ENCODE results near the gene MCTP2.

MCTP2 gene

DNA sequence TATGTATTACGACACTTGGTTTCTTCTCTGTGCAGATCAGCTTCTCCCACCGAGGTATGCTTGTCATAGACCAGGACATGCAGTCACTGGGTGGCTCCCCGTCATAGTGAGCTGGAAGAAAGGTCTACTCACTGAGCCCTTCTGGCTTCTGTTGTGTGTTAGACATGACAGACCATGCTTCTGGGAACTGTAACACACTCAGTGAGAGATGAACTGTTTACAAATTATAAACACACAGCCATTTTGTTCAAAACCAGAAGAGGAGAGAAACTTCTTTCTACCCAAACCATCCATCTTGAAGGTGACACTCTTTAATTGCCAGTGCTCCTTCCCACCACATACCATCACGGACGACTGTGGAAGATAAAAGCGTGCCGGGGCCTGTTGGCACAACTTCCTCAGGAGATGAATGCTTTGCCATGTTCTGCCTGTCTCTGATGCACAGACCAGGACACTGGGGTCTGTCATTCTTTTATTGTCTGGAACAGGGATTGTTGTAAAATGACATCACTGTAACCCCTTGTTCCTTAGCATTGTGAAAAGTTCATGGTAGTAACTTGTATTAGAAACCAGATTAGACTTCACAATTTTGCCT, 214.3 kb downstream of the MCTP2 start:
- DNase-seq (ENCODE audit: low read depth), result no peak
- no peak overlapping the region for H3K4me3 ChIP-seq (ENCODE audit: control insufficient read depth, low read depth, low read length)
- TF ChIP-seq, protein P1, sequence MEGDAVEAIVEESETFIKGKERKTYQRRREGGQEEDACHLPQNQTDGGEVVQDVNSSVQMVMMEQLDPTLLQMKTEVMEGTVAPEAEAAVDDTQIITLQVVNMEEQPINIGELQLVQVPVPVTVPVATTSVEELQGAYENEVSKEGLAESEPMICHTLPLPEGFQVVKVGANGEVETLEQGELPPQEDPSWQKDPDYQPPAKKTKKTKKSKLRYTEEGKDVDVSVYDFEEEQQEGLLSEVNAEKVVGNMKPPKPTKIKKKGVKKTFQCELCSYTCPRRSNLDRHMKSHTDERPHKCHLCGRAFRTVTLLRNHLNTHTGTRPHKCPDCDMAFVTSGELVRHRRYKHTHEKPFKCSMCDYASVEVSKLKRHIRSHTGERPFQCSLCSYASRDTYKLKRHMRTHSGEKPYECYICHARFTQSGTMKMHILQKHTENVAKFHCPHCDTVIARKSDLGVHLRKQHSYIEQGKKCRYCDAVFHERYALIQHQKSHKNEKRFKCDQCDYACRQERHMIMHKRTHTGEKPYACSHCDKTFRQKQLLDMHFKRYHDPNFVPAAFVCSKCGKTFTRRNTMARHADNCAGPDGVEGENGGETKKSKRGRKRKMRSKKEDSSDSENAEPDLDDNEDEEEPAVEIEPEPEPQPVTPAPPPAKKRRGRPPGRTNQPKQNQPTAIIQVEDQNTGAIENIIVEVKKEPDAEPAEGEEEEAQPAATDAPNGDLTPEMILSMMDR (IDR thresholded peaks at IDR 0.05; ENCODE audit: control insufficient read depth, insufficient read depth, low read depth, low read length, missing control alignments), result no peak

DNA sequence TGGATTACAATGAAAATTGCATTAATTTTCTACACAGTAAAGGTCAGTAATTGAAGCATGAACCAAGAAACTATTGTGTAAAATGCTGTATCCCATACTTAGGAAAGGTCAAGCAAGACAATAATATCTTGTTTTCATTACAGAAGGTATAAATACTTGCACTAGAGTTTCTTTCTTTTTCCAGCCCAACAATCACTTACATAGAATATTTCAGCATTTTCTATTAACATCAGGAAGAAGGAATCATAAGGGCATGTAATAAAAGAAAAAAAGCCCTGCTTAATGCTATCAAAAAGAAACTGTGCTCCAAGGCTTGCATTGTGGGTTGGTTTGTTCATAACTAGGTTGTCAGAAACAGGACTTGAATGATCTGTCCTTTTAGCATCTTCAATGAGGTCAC, 215.1 kb downstream of the MCTP2 start:
- no peak for DNase-seq (ENCODE audit: low read depth)
- TF ChIP-seq, protein P1 (IDR thresholded peaks at IDR 0.05; ENCODE audit: control insufficient read depth, insufficient read depth, low read depth, low read length, missing control alignments), result no peak
- no peak overlapping the region for H3K4me3 ChIP-seq (ENCODE audit: control insufficient read depth, low read depth, low read length)

DNA sequence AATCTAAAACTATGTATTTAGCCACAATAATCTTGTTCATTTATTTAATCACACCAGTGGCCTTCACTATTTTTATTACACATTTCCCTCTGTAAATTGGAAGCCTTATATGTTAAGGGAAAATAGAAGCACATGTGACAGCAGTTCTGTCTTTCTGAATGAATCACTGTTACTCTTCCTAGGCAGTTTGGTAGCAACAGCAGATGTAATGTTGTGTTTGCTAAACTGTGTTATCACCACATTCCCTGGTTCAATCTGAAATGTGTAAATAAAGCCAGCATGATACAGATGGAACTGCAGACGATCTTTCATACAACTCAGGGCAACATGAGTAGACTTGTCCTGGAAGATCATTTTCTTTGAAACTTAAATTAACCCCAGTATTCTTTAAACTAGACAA, 220.1 kb downstream of the MCTP2 start:
- no peak for DNase-seq (ENCODE audit: low read depth)
- TF ChIP-seq, protein P1 (IDR thresholded peaks at IDR 0.05; ENCODE audit: control insufficient read depth, insufficient read depth, low read depth, low read length, missing control alignments), result no peak
- no peak overlapping the region for H3K4me3 ChIP-seq (ENCODE audit: control insufficient read depth, low read depth, low read length)

DNA sequence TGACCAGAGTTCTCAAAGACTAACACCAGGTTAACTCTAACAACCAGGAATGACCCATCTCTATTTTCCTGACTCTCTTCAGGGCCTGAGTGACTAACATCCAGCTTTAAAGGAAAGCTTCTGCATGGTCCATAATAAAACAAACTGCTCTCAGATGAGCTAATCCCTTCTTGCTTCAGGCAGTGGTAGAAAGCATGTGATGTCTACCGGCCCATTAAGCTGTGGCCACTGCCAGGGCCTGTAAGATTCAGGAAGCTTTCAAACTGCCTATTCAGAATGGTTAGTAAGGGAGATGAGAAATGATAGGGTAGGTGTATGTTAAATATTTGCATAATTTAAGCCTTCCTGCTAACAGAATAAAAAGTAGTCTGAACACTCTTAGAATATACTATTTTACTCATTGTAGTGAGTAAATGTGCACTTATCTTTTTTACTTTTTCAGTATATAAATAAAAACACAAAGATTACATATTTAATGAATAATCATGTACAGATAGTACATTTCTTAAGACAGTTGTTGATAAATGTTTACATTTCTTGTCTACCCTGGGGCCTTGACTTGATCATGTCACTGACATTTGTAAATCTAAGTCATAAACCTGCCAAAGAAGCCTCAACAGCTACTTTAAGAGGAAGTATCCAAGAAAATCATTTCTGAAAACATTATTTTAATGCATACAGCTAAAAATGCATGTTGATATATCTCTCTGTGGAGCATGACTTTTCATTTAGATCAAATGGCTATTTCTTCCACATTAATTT, 222.0 kb downstream of the MCTP2 start:
- TF ChIP-seq, protein P1 (IDR thresholded peaks at IDR 0.05; ENCODE audit: control insufficient read depth, insufficient read depth, low read depth, low read length, missing control alignments), result no peak
- DNase-seq (ENCODE audit: low read depth), result no peak

DNA sequence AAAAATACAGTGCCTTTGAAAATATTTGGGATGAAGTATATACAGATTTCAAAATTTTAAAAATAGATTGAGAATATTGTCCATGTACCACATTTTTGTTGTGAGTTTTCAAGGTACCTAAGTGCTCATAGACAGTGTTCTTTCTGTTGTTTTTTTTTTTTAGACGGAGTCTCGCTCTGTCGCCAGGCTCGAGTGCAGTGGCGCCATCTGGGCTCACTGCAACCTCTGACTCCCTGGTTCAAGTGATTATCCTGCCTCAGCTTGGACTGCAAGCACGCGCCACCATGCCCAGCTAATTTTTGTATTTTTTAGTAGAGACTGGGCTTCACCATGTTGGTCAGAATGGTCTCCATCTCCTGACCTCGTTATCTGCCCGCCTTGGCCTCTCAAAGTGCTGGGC, 223.9 kb downstream of the MCTP2 start:
- DNase-seq (ENCODE audit: low read depth), result no peak
- H3K4me3 ChIP-seq (ENCODE audit: control insufficient read depth, low read depth, low read length), result no peak overlapping the region
- TF ChIP-seq, protein P1 (IDR thresholded peaks at IDR 0.05; ENCODE audit: control insufficient read depth, insufficient read depth, low read depth, low read length, missing control alignments), result no peak

More for the DNA sequence above, 222.0 kb downstream of the MCTP2 start:
- H3K4me3 ChIP-seq (ENCODE audit: control insufficient read depth, low read depth, low read length), result no peak overlapping the region

DNA sequence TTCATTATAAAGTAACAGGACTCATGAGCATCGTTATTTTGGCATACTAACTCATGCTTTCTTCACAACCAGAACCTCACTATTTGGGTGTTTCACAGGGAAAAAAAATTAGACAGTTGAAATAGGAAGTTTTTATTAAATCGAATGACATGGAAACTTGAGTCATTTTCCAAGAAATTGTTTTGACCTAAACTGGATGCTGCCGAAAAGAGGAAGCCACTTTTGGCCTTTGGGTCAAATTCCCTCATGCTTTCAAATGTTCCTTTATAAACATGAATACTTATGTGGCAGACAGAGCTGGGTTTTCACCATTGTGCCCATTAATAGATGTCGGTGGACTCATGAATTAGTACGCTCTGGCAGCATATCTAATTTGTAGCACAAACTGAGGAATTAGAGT, 224.9 kb downstream of the MCTP2 start:
- no peak overlapping the region for H3K4me3 ChIP-seq (ENCODE audit: control insufficient read depth, low read depth, low read length)
- TF ChIP-seq, protein P1 (IDR thresholded peaks at IDR 0.05; ENCODE audit: control insufficient read depth, insufficient read depth, low read depth, low read length, missing control alignments), result no peak
- no peak for DNase-seq (ENCODE audit: low read depth)

All from AG09309 (cell line).